ENCODE data around the gene C16orf74. TPM values are rescaled to one million over a fixed set of nuclear protein-coding genes. Genes with fewer than 3 reads are reported as not detected.

Gene C16orf74
- total and polyA plus RNA-seq, 2 donors (not counting 1 experiment from before 2014, with no cell fraction given): 73.0 to 83.3 TPM

GRCh38 chr16:85774136-85774535 is 23.2 kb upstream of the C16orf74 start:
- TF ChIP-seq, protein P1, sequence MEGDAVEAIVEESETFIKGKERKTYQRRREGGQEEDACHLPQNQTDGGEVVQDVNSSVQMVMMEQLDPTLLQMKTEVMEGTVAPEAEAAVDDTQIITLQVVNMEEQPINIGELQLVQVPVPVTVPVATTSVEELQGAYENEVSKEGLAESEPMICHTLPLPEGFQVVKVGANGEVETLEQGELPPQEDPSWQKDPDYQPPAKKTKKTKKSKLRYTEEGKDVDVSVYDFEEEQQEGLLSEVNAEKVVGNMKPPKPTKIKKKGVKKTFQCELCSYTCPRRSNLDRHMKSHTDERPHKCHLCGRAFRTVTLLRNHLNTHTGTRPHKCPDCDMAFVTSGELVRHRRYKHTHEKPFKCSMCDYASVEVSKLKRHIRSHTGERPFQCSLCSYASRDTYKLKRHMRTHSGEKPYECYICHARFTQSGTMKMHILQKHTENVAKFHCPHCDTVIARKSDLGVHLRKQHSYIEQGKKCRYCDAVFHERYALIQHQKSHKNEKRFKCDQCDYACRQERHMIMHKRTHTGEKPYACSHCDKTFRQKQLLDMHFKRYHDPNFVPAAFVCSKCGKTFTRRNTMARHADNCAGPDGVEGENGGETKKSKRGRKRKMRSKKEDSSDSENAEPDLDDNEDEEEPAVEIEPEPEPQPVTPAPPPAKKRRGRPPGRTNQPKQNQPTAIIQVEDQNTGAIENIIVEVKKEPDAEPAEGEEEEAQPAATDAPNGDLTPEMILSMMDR (IDR thresholded peaks at IDR 0.05): no peak
- TF ChIP-seq EZH2 (IDR thresholded peaks at IDR 0.05; ENCODE audit: borderline replicate concordance, insufficient read depth, low read depth, low read length, poor library complexity, severe bottlenecking): no peak
- Histone ChIP-seq H3K9ac (ENCODE audit: low read length) (no peak overlapping the region), H3K27ac (ENCODE audit: low read length in 2 of 2) (no peak overlapping the region), H3K4me1 (ENCODE audit: control insufficient read depth in 2 of 2, insufficient read depth in 2 of 2, low read length in 2 of 2) (no peaks in the 10 kb centered on the region), H3K79me2 (ENCODE audit: control insufficient read depth, insufficient read depth, low read length) (no peaks in the 10 kb centered on the region), H3K4me2 (replicated peaks; ENCODE audit: low read depth, low read length, poor library complexity, severe bottlenecking) (no peak overlapping the region), H4K20me1 (ENCODE audit: control insufficient read depth, insufficient read depth, low read length, poor library complexity, severe bottlenecking) (no peaks in the 10 kb centered on the region), H2AFZ (ENCODE audit: insufficient read depth, low read depth, low read length, poor library complexity, severe bottlenecking) (no peak overlapping the region), H3K36me3 (replicated peaks in 1 of 2; ENCODE audit: control extremely low read depth in 1 of 2, control insufficient read depth in 1 of 2, extremely low read depth in 1 of 2, insufficient read depth in 2 of 2, low read length in 1 of 2) (peaks cover 0 to 23% of the 10 kb centered on the region in 2 experiments), H3K4me3 (ENCODE audit: control extremely low read depth in 1 of 5, extremely low read depth in 1 of 5, insufficient read depth in 1 of 5, low read depth in 2 of 5, low read length in 4 of 5) (no peak overlapping the region), H3K9me3 (ENCODE audit: control extremely low read depth in 1 of 3, control insufficient read depth in 2 of 3, insufficient read depth in 1 of 3, low read length in 2 of 3) (no peaks in the 10 kb centered on the region), H3K27me3 (replicated peaks in 1 of 4; ENCODE audit: control extremely low read depth in 1 of 4, control insufficient read depth in 3 of 4, insufficient read depth in 4 of 4, low read length in 3 of 4) (no peaks in the 10 kb centered on the region)
- POLR2A ChIA-PET: no interaction called here
- no peaks in the 10 kb centered on the region for H3K27me3 Mint-ChIP-seq
- H3K4me1 Mint-ChIP-seq: no peaks in the 10 kb centered on the region
- CTCF ChIA-PET: no interaction called here
- no peak for ATAC-seq (ENCODE audit: low read depth)
- H3K9me3 Mint-ChIP-seq (ENCODE audit: insufficient read depth): no peaks in the 10 kb centered on the region
- H3K27ac Mint-ChIP-seq: no peak overlapping the region
- intact Hi-C loops (cut with micrococcal nuclease): no loop called here
- no peak for DNase-seq
- no peak overlapping the region for H3K4me3 Mint-ChIP-seq
- WGBS (ENCODE audit: insufficient coverage): 100% methylated on average over 1 of the region's 6 CpGs

DNA sequence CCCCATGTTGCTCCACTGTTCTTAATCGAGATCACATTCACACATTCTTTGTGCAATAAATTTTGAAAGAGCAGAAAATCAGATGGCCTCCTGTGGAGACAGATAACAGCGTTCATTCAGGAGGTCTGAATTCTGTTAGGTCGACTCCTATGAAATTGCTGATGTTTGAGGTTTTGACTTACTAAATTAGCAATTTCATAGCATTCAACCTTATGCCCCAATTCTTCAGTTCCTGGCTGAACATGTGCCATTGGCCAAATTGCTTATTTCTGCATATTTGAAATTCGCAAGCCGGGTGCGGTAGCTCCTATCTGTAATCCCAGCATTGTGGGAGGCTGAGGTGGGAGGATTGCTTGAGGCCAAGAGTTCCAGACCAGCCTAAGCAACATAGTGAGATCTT is 22.1 kb upstream of the C16orf74 start:
- H3K9me3 Mint-ChIP-seq (ENCODE audit: insufficient read depth): no peaks in the 10 kb centered on the region
- H3K27ac ChIP-seq (ENCODE audit: low read length in 2 of 2): no peak overlapping the region
- peaks cover 0 to 12% of the 10 kb centered on the region in 2 experiments for H3K36me3 ChIP-seq (replicated peaks in 1 of 2; ENCODE audit: control extremely low read depth in 1 of 2, control insufficient read depth in 1 of 2, extremely low read depth in 1 of 2, insufficient read depth in 2 of 2, low read length in 1 of 2)
- no peaks in the 10 kb centered on the region for H3K9me3 ChIP-seq (ENCODE audit: control extremely low read depth in 1 of 3, control insufficient read depth in 2 of 3, insufficient read depth in 1 of 3, low read length in 2 of 3)
- no peaks in the 10 kb centered on the region for H3K4me1 ChIP-seq (ENCODE audit: control insufficient read depth in 2 of 2, insufficient read depth in 2 of 2, low read length in 2 of 2)
- intact Hi-C loops (cut with micrococcal nuclease): no loop called here
- H2AFZ ChIP-seq (ENCODE audit: insufficient read depth, low read depth, low read length, poor library complexity, severe bottlenecking): no peak overlapping the region
- H3K27me3 Mint-ChIP-seq: no peaks in the 10 kb centered on the region
- no peaks in the 10 kb centered on the region for H3K79me2 ChIP-seq (ENCODE audit: control insufficient read depth, insufficient read depth, low read length)
- WGBS (ENCODE audit: insufficient coverage): no CpG with 5 or more reads among the region's 6 CpGs
- no peaks in the 10 kb centered on the region for H3K27me3 ChIP-seq (replicated peaks in 1 of 4; ENCODE audit: control extremely low read depth in 1 of 4, control insufficient read depth in 3 of 4, insufficient read depth in 4 of 4, low read length in 3 of 4)
- no peaks in the 10 kb centered on the region for H3K4me1 Mint-ChIP-seq
- H3K4me2 ChIP-seq (replicated peaks; ENCODE audit: low read depth, low read length, poor library complexity, severe bottlenecking): no peak overlapping the region
- ChIA-PET POLR2A (no interaction called here), CTCF (no interaction called here)
- DNase-seq (no peak), ATAC-seq (ENCODE audit: low read depth) (no peak)
- no peak overlapping the region for H3K4me3 ChIP-seq (ENCODE audit: control extremely low read depth in 1 of 5, extremely low read depth in 1 of 5, insufficient read depth in 1 of 5, low read depth in 2 of 5, low read length in 4 of 5)
- no peak overlapping the region for H3K9ac ChIP-seq (ENCODE audit: low read length)
- no peak overlapping the region for H3K27ac Mint-ChIP-seq
- H3K4me3 Mint-ChIP-seq: no peak overlapping the region
- H4K20me1 ChIP-seq (ENCODE audit: control insufficient read depth, insufficient read depth, low read length, poor library complexity, severe bottlenecking): no peaks in the 10 kb centered on the region
- TF ChIP-seq EZH2 (IDR thresholded peaks at IDR 0.05; ENCODE audit: borderline replicate concordance, insufficient read depth, low read depth, low read length, poor library complexity, severe bottlenecking): no peak
- TF ChIP-seq, protein P1 (IDR thresholded peaks at IDR 0.05): no peak

Measured in B cell (primary cell).